H1 (cell line): Measurements from ENCODE around the gene TFAP2A. TPM values are rescaled to one million over a fixed set of nuclear protein-coding genes. Genes with fewer than 3 reads are reported as not detected.
A peak's percentile ranks its signal among the peaks of the same experiment; 100 is the strongest.

Experiments
- KDM1A ChIP-seq: fragments of 200-600, 300-600 bp; sonication (generic); IDR thresholded peaks from 2 replicates; pipeline ENCODE4 v1.7.1; 2016; ENCODE audit warnings: mild to moderate bottlenecking, low read length, borderline replicate concordance
- SAP30 ChIP-seq: fragments of 300-600 bp; sonication (generic); IDR thresholded peaks from 2 replicates; pipeline ENCODE4 v1.7.1; 2012; ENCODE audit warnings: low read length, moderate library complexity, mild to moderate bottlenecking, inconsistent platforms; ENCODE audit not compliant: insufficient read depth, insufficient replicate concordance
- ZNF274 ChIP-seq: IDR thresholded peaks from 2 replicates; pipeline ENCODE4 v1.7.0; 2012; ENCODE audit warnings: low read length, borderline replicate concordance; ENCODE audit errors: extremely low read depth
- polyA plus RNA-seq, 7 experiments: library from polyadenylated mRNA; depleted of rRNA in 3 of 7; stranded (reverse) in 5 of 7; unstranded in 2 of 7; fragments of >200 nt in 5 of 7; fragments of 200-250 nt in 2 of 7; gene quantifications; 1 replicate in 5 of 7; 2 replicates in 1 of 7; 4 replicates in 1 of 7; pipeline versions ENCODE4 v1.2.1 to v1.2.3, GENCODE V29; 2011 to 2013; ENCODE audit warnings: missing spikeins in 2 of 7, mixed read lengths in 2 of 7
- total RNA-seq: library from RNA; stranded (reverse); fragmentation: NEBNext Ultra II Directional; extraction: Animal tissue kit (Norgen Biotek cat#: 25700); gene quantifications from 2 replicates; pipeline ENCODE4 v1.2.1, GENCODE V29; 2021
- TF ChIP-seq, protein P1 (sequence below): fragments of 300-600 bp; sonication (generic); IDR thresholded peaks from 2 replicates; pipeline ENCODE4 v1.7.1; 2012; ENCODE audit warnings: low read length, moderate library complexity, mild to moderate bottlenecking, inconsistent platforms; ENCODE audit not compliant: insufficient replicate concordance

Gene TFAP2A
- total and polyA plus RNA-seq, 2 of the 8 experiments (the other 6 are each of a cell fraction or from before 2014, with no cell fraction given): 0.23 TPM; not detected in 1

DNA sequence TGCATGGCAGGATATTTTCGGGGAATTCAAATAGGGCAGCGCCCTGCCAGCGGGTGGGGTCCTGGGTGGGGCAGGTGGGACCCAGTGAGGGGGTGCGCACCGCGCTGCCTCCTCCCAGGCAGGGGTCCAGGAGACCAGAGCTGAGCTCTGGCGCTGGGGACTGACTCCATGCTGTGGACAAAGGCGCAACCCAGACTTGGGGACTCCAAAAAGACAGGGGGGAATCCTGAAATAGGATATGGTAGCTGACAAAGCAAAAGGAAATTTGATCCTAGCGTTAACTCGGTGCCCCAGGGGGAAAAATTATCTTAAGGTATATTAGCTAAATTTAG lies 23.6 kb downstream of the TFAP2A start (continued):
- TF ChIP-seq, protein P1, sequence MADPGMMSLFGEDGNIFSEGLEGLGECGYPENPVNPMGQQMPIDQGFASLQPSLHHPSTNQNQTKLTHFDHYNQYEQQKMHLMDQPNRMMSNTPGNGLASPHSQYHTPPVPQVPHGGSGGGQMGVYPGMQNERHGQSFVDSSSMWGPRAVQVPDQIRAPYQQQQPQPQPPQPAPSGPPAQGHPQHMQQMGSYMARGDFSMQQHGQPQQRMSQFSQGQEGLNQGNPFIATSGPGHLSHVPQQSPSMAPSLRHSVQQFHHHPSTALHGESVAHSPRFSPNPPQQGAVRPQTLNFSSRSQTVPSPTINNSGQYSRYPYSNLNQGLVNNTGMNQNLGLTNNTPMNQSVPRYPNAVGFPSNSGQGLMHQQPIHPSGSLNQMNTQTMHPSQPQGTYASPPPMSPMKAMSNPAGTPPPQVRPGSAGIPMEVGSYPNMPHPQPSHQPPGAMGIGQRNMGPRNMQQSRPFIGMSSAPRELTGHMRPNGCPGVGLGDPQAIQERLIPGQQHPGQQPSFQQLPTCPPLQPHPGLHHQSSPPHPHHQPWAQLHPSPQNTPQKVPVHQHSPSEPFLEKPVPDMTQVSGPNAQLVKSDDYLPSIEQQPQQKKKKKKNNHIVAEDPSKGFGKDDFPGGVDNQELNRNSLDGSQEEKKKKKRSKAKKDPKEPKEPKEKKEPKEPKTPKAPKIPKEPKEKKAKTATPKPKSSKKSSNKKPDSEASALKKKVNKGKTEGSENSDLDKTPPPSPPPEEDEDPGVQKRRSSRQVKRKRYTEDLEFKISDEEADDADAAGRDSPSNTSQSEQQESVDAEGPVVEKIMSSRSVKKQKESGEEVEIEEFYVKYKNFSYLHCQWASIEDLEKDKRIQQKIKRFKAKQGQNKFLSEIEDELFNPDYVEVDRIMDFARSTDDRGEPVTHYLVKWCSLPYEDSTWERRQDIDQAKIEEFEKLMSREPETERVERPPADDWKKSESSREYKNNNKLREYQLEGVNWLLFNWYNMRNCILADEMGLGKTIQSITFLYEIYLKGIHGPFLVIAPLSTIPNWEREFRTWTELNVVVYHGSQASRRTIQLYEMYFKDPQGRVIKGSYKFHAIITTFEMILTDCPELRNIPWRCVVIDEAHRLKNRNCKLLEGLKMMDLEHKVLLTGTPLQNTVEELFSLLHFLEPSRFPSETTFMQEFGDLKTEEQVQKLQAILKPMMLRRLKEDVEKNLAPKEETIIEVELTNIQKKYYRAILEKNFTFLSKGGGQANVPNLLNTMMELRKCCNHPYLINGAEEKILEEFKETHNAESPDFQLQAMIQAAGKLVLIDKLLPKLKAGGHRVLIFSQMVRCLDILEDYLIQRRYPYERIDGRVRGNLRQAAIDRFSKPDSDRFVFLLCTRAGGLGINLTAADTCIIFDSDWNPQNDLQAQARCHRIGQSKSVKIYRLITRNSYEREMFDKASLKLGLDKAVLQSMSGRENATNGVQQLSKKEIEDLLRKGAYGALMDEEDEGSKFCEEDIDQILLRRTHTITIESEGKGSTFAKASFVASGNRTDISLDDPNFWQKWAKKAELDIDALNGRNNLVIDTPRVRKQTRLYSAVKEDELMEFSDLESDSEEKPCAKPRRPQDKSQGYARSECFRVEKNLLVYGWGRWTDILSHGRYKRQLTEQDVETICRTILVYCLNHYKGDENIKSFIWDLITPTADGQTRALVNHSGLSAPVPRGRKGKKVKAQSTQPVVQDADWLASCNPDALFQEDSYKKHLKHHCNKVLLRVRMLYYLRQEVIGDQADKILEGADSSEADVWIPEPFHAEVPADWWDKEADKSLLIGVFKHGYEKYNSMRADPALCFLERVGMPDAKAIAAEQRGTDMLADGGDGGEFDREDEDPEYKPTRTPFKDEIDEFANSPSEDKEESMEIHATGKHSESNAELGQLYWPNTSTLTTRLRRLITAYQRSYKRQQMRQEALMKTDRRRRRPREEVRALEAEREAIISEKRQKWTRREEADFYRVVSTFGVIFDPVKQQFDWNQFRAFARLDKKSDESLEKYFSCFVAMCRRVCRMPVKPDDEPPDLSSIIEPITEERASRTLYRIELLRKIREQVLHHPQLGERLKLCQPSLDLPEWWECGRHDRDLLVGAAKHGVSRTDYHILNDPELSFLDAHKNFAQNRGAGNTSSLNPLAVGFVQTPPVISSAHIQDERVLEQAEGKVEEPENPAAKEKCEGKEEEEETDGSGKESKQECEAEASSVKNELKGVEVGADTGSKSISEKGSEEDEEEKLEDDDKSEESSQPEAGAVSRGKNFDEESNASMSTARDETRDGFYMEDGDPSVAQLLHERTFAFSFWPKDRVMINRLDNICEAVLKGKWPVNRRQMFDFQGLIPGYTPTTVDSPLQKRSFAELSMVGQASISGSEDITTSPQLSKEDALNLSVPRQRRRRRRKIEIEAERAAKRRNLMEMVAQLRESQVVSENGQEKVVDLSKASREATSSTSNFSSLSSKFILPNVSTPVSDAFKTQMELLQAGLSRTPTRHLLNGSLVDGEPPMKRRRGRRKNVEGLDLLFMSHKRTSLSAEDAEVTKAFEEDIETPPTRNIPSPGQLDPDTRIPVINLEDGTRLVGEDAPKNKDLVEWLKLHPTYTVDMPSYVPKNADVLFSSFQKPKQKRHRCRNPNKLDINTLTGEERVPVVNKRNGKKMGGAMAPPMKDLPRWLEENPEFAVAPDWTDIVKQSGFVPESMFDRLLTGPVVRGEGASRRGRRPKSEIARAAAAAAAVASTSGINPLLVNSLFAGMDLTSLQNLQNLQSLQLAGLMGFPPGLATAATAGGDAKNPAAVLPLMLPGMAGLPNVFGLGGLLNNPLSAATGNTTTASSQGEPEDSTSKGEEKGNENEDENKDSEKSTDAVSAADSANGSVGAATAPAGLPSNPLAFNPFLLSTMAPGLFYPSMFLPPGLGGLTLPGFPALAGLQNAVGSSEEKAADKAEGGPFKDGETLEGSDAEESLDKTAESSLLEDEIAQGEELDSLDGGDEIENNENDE: peak; percentile 15
- TF ChIP-seq SAP30 (no peak), ZNF274 (no peak), KDM1A (no peak)
